Fibroblast of upper back skin (primary cell): ENCODE results near the gene JPH4.

Source experiments
- DNase-seq: peaks from one replicate; pipeline ENCODE4 v3.0.0-alpha.2; 2013

JPH4 gene

DNA sequence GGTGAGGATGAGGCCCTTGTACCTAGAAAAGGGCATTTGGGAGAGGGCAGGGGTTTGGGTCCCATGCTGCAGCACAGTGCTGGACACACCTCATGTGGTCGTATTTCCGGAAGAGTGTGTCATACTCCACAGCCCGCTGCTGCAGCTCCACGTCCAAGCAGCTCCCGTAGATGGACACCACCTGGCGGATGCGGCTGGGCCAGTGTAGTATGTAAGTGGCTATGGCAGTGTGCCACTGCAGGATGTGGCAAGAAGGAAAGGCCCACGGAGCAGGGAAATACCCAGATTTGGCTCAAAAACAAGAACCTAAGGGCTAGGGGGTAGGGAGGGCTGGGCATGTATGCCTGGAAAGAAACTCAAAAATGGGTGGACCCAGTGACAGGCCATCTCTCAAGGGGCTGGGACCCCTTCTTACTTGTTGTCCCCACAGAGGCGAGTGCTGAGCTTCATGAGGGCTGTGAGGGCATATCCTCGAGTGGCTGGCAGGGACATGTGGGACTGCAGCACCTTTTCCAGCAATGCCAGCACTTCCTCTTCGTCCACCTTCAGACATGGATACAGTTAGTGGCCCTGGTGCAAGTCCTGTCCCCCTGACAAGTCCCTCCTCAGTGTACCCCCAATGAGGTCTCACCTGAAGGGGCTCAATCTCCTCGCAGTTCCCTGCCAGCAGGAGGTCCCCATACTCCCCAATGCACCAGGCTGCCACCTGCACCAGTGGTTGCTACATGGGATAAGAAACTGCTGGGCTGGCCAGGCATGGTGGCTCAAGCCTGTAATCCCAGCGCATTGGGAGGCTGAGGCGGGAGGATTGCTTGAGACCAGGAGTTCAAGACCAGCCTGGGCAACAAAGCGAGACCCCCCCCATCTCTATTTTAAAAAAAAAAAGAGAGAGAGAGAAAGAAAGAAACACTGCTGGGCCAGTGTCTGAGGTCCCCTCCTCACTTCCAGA is 16.4 kb downstream of the JPH4 start:
- no peak for DNase-seq

DNA sequence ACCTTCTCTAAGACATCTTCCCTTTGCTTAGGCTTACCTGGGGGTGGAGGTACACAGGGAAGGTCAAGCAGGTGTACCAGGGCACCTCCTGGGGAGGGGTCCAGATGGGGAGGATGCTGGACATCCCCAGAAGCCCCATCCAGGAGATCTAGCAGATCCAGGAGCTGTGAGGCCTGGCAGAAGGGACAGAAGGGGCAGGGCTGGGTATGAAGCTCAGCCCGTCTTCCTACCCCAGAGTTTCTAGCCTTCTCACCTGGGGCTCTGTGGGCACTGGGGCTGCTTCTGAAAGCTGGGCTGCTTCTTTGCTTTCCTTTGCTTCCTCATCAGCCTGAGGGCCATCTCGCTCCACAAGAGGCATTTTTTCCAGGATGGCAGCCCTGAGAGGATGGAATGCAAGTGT is 17.3 kb downstream of the JPH4 start:
- no peak for DNase-seq

- DNase-seq: no peak
Measured at GRCh38 chr14:23559926-23560520, 18.6 kb downstream of the JPH4 start.

DNA sequence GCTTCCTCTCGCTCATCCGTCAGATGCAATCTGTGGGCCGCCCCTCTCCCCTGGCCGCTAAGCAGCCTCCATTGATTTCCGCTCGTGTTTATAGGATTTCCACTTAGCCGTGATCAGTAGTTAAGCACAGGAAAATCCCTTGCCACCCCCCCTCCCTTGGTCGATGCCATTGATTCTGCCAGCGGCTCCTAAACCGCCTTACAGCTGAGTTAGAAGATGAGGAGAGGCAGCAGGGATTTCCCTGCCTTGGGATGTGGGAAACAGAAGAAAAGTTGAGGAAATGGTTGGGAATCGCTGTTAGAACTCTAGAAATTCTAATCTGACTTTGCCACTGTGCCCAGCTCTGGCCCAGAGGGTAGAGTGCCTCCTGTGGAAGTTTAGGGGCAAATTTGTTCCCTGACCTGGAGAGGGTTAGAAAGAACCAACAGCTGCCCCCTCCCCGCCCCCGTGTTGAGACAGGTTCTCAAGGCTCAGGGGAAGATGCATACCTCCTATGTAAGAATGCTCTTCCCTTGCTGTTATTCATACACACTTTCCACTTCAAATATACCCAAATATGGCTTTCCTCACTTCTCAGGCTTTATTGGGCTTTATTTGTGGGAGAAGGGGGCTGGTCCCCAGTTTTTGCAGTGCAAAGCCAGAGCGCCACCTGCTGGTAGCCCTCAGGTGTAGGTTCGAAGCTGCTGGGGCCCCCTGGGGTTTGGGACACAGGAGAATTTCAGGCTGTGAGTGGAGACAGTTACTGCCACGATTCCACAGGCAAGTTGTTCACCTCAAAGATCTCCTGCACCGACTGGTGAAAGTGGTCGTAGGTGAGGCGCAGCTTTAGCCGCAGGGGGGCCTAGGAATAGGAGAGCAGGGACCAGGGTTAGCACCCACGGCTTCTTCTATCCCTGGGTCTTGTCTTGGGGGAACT is 19.3 kb downstream of the JPH4 start:
- peak; percentile 53 for DNase-seq

- no peak for DNase-seq
Measured at GRCh38 chr14:23558346-23559009, 20.1 kb downstream of the JPH4 start.

DNA sequence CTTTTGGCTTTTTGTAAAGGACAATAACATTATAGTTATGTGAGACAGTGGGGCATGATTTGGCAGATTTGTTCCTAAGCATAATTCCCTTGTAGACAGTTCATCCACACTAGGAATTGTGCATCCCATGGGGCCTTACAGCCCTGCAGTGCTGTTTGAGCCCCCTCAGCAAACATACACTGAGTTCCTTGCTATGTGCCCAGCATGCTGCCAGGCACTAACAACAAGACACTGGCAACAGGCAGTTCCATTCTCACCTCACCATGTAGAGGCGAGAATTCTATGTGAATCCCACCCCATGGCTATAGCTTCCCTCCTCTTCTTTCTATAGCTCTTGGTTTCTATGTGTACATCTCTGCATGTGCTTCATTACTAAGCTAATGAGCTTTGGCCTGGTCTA is 20.6 kb downstream of the JPH4 start:
- no peak for DNase-seq

GRCh38 chr14:23557521-23557920 is 21.1 kb downstream of the JPH4 start:
- no peak for DNase-seq

DNA sequence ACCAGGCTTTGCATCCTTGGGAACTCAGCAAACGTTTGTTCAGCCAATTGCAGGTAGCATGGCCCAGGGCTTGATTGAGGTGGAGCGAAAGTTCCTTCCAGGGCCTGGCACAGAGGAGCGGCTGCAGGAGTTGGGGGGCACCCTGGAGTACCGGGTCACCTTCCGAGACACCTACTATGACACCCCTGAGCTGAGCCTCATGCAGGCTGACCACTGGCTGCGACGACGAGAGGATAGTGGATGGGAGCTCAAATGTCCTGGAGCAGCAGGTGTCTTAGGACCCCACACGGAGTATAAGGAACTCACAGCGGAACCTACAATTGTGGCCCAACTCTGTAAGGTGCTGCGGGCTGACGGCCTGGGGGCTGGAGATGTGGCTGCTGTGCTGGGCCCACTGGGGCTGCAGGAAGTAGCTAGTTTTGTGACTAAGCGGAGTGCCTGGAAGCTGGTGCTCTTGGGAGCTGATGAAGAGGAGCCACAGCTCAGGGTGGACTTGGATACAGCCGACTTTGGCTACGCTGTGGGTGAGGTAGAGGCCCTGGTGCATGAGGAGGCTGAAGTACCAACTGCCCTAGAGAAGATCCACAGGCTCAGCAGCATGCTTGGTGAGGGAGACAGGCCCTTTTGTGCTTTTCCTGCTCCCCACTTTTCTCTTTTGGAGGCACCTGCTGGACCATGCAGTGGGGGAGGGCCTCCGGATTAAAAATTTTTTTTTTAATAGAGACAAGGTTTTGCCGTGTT is 21.7 kb downstream of the JPH4 start:
- no peak for DNase-seq

DNA sequence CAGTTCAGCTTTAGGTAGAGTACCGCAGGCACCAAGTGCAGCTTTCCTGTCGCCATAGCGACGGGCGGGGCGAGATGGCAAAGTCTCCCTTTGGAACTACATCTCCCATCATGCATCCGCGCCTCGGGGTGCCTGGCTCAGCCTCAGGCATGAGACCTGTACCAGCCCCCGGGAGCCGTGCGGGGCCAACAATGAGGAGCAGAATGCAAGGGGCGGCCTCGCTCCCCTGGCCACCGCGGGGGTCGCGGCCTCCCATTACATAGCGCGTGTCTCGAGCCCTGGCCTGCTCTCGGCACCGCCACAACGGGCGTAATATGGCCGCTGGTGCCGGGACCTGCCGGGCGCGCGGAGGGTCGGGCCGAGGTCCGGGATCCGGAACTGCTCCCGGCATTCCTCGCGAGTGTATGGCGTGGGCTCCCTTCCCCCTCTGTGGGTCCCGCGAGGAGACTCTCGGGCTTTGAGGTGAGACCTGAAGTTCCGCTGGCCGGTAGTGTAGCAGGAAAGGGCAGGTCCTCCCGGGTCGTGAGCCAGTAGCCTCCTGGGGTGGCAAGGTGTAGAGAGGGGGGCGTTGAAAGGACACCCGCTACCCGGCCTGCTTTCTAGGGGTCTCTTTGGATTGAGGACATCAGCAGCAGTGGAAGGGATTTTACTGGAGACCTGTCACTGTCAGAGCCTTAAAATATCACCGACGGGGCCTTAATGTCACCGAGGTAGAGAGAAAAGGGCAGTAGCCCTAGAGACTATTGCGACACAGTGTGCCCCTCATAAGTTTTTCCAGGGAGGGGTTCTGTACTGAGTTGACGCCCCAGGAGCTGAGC is 22.5 kb downstream of the JPH4 start, which contains the start of gene THTPA:
Gene THTPA, plus strand, starts transcription at position 390 of the 818 bp plus-strand sequence. CDS start 487 bp downstream, outside the sequence.
- DNase-seq: peak; percentile 87

DNA sequence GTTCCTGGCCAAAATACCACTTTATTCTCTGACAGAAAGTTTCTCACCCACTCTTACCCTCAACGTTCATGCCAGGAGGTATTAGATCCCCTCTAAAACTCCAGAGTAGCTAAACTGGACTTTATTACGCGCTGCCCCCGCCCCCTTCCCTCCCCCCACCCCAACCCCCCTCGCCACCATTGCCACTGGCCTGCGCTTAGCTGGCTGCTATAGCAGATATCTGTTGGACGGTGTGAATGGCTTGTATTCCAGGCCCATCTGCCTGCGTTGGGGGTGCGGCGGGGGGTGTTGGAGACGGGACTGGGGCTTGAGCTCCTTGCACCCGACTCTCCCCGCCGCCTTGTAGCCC is 23.1 kb downstream of the JPH4 start:
- DNase-seq: no peak

- peak; percentile 42 for DNase-seq
Measured at GRCh38 chr14:23551266-23552028, 27.1 kb downstream of the JPH4 start, which contains the start of gene ZFHX2. TSS of gene ZFHX2 (minus strand) at chr14:23551765. CDS start at chr14:23535325, 16,440 bp downstream.

DNA sequence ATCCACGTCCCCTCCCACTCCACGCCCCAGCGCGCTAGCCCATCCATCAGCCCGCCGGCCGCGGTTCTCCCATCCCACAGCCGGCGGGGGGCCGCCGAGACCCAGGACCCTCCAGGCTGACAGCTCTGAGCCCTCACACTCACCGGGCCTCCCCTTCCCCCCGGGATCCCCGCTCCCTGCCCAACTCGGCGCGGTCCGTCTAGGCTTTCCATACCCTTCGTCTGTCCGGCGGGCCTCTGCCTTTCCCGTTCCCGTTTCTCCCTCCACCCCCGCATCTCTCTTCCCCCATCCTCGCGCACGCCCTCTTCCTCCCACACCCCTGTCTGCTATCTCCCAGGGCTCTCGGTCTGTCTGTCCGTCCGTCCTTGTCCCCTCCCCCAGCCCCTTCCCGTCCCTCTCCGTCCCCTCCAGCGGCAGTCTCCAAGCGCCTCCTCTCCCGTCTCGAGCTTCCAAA is 27.8 kb downstream of the JPH4 start:
- no peak for DNase-seq

GRCh38 chr14:23550131-23550811 is 28.3 kb downstream of the JPH4 start:
- DNase-seq: no peak

- peak; percentile 70 for DNase-seq
Measured at GRCh38 chr14:23548351-23549318, 30.0 kb downstream of the JPH4 start.

DNA sequence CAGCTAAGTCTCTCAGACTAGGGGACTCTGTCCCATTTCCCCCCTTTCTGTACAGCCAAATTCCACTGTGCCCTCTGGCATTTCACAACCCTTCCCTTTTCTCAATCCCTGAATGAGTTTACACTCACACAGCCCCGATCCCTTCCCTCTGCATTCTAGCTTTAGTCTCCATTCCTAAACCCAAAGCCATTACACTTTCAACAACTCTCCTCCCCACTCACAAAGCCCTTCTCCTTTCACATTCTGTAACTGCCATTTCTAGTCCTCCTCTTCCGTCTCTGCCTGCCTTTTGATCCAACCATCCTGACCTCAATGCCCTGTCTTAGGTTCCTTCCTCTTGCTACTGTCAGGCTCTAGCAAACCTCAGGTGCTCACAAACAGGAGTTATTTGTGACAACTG is 30.7 kb downstream of the JPH4 start:
- DNase-seq: no peak

DNA sequence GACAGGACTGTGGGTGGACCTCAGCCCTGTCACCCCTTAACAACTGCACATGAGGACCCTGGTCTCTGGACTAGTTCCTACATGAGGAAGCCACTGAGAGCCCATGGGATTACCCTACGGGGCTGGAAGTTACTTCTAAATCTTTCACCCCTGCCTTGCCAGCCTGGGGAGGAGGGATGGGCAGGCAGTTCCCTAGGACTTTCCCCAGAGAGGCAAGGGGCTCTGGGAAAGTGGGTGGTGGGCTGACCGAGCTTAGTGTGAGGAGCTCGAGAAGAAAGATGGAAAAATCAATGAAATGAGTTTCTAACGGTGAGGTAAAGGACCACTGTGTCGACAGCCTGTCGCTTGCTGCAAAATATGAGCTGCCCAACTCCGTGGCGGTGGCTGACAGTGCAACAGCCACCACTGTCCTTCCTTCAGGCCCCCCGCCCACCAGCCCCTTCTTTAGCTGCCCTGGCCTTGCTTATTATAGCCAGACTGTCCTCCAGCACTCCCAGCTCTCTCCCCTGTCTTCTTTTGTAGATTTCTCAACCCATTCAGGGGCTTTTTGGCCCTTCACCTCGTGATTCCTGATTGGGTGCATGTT is 32.0 kb downstream of the JPH4 start:
- no peak for DNase-seq

DNA sequence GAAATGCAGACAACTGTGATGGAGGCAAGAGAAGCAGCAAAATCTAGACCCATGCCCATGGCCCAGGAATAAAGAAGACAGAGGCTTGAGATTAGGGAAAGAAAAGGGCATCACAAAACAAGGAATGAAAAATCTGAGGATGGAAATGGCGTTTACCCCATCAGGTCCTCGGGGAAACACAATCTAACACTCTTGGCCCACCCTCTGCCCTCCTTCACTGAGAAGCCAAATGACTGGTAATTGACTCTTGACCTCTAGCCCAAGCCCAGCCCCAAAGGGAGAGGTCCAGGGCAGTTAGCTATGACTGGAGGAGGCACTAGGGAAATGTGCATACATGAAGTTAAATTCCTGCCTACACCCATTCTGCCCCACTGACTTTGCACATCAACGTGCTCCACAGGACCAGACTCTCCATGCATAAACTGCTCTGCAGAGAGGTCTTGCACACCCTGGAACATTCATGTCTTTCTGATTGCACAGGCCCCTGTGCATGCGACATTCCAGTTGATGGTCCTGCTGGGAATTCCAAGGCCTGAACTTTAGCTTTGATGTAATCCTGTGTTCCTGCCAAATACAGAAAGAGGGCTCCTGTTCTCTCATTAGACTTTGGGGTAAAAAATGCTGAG is 32.7 kb downstream of the JPH4 start:
- DNase-seq: no peak
